GM12874 (cell line): ENCODE measurements around the gene PUS10.

ENCODE experiments used
- CTCF ChIP-seq: IDR thresholded peaks from 2 replicates; pipeline ENCODE4 v1.5.1; 2011; ENCODE audit warnings: low read depth, mild to moderate bottlenecking, control low read depth, low read length, moderate library complexity; ENCODE audit not compliant: insufficient read depth

PUS10 gene

DNA sequence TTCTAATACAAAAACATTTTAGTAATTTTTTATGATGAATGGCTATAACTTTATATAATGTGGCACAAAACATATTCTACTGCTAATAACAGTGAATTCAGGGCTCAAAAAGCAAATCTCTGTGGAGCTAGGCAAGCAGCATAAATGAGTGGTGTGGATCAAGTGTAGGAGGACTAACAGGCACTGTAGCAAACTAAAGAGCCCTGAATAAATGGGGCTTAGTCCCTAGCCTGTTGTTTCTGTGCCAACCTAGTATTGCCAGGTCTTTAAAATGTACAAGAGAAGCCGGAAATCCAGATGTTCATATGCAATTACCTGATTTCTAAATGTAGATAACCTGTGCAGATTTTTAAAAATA lies 118.2 kb downstream of the PUS10 start:
- TF ChIP-seq CTCF, result no peak

DNA sequence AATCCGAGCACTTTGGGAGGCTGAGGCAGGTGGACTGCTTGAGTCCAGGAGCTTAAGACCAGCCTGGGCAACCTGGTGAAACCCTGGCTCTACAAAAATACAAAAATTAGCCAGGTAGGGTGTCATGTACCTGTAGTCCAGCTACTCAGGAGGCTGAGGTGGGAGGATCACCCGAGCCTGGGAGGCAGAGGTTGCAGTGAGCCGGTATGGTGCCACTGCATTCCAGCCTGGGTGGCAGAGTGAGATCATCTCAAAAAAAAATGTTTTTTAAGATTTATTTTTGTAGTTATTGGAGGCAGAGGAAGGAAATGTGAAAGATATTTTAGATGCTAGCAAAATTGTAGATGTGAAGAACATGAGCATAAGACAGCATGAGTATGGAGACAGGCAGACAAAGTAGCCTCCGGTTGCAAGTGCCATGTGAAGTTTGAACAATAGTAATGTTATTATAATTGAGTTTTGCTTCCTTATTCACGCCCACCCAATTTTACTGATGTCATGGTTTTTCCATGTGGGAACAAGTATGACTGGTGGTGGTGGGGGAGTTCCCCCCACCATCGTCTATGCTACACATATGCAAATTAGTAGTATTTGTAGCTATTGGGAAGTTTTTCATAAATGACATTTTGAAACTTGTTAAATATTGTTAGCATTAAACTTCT lies 118.7 kb downstream of the PUS10 start:
- TF ChIP-seq CTCF, result no peak

DNA sequence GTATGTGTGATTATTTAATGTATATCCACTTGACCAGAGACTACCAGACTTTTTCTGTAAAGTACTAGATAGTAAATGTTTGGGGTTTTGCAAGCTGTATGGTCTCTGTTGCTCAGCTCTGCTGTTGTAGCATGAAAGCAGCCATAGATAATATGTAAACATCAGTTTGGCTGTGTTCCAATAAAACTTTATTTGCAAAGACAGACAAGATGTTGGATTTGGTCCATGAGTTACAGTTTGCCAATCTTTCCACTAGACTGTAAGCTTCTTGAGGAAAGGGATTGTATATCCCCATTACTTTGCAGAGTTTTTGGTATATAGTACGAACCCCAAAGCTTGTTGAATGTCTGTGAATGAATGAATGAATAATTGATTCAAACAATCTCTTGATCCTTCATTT lies 119.5 kb downstream of the PUS10 start:
- TF ChIP-seq CTCF, result no peak
